ENCODE measurements around the gene SPECC1.
"Not testable (repeated sequence)": the region's sequence is repeated elsewhere in the genome, so short reads cannot be mapped to it uniquely, and the experiment has no call there.

Gene SPECC1

DNA sequence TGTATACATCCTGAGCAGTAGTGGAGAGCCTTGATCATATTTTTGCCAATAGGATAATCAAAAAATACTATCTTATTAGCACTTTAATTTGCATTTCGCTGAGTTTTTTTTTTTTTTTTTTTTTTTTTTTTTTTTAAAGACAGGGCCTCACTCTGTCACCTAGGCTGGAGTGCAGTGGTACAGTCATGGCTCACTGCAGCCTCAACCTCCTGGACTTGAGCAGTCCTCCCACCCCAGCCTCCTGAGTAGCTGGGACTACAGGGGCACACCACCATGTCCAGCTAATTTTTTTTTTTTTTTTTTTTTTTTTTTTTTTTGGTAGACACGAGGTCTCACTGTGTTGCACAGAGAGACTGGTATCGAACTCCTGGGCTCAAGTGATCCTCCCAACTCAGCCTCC lies 230.6 kb downstream of the SPECC1 start:
- DNase-seq (ENCODE audit: low spot score): not testable (repeated sequence)

DNA sequence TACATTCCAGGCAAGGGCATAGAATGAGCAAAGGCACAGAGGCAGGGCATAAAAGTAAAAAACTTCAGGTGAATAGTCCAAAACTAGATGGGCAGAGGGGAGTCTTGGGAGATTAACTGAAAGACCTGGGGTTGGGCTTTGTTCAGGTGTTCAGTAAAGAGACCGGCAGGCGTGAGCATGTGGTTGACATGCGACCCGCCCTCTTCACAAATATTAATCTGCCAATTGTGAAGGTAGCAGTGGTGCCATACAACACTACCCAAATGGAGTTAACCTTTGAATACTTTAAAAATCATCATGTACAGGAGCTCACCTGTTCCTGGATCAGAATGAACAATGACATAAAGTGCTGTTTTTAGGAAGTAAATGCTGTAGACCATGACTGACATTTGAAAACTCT lies 232.7 kb downstream of the SPECC1 start:
- no peak for DNase-seq (ENCODE audit: low spot score)

DNA sequence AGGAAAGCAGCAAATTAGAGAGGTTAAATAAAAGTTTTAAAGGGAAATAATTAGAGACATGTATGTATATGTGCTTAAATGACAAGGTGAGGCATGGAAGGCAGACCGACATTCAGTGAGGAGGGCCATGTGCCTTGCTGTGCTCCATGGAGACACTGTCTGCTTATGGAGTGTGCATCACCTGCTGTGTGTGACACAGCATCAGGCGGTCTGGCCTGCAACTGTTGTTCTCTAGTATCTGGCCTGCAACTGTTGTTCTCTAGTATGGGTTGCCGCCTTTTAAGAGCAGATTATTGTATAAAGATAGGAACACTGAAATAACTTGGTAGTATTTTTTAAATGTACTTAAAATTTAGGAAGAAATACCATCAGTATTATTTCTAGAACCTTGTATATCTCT lies 233.1 kb downstream of the SPECC1 start:
- no peak for DNase-seq (ENCODE audit: low spot score)

DNA sequence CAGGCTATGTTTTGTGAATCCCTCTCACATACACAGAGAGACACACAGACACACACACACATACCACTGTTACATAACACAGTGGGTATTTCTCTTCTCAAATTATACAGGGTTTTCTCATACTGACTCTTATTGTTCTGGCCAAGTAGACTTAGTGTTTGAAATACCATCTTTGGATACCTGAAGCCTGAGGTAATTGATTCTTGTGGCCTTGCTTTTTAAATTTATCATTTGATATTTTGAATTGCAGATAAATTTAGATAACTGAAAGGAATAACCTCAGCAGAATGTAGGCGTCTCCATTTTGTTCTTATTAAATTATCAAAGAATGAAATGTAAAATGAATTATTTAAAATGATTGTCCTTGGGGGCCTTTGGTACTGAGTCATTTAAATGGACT lies 234.4 kb downstream of the SPECC1 start:
- DNase-seq (ENCODE audit: low spot score): no peak

GRCh38 chr17:20244671-20245070 lies 235.5 kb downstream of the SPECC1 start:
- no peak for DNase-seq (ENCODE audit: low spot score)

- DNase-seq (ENCODE audit: low spot score): no peak
Measured at GRCh38 chr17:20246692-20247091, 237.5 kb downstream of the SPECC1 start.

DNA sequence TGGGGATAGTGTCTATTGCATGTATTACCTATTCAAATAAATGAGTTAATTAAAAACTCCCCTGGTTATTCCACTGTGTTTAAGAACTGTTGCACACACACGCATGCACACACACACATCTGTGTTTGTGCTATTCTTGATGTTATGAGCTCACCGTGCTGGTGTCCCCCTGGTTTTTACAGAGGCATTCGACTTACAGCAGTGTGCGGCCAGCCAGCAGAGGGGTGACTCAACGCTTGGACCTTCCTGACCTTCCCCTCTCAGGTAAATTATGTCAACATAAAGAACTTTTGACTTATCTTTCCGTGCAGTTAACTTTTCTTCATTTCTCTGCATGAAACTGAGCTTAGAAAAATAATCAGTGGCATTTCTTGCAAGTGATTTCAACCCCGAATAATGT lies 244.2 kb downstream of the SPECC1 start:
- no peak for DNase-seq (ENCODE audit: low spot score)

DNA sequence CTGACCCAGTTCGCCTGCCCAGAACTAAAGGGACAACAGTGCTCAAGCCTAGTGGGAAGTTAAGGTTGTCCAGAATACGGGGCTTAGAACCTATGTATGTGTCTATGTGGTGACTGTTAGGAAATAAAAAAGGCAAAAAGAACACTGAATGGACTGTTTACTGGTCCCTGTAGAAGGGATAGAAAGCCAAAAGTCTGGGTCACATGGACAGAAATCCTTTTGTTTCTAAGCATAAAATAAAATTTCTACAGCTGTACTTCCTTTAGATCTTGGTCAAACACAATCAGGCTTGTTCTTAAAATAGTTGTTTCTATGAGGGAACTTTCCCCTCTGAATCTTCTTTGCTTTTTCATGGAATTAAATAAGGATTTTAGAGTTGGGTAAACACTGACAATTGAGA lies 245.4 kb downstream of the SPECC1 start:
- DNase-seq (ENCODE audit: low spot score): no peak

DNA sequence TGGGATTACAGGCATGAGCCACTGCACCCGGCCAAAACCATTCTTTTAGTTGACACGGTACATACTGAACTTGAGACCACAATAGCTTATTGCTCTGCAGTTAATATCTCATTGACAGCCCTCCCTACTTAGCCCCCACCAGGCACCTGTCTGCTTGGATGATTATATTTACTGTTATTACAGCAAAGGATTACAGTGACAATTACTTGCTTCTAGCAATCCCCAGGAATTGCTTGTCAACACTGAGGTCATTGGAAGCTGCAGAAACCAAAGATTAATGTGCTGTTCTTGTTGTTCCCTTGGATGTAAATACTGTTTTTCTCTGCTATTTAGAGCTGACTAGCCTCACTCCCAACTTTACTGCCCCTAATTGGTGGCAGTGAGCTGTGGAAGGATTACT lies 247.0 kb downstream of the SPECC1 start:
- no peak for DNase-seq (ENCODE audit: low spot score)

GRCh38 chr17:20257008-20257407 lies 247.8 kb downstream of the SPECC1 start:
- no peak for DNase-seq (ENCODE audit: low spot score)

GRCh38 chr17:20257798-20258197 lies 248.6 kb downstream of the SPECC1 start:
- DNase-seq (ENCODE audit: low spot score): no peak

- no peak for DNase-seq (ENCODE audit: low spot score)
Measured at GRCh38 chr17:20259668-20260067, 250.5 kb downstream of the SPECC1 start.

- DNase-seq (ENCODE audit: low spot score): no peak
Measured at GRCh38 chr17:20260268-20260667, 251.1 kb downstream of the SPECC1 start.

DNA sequence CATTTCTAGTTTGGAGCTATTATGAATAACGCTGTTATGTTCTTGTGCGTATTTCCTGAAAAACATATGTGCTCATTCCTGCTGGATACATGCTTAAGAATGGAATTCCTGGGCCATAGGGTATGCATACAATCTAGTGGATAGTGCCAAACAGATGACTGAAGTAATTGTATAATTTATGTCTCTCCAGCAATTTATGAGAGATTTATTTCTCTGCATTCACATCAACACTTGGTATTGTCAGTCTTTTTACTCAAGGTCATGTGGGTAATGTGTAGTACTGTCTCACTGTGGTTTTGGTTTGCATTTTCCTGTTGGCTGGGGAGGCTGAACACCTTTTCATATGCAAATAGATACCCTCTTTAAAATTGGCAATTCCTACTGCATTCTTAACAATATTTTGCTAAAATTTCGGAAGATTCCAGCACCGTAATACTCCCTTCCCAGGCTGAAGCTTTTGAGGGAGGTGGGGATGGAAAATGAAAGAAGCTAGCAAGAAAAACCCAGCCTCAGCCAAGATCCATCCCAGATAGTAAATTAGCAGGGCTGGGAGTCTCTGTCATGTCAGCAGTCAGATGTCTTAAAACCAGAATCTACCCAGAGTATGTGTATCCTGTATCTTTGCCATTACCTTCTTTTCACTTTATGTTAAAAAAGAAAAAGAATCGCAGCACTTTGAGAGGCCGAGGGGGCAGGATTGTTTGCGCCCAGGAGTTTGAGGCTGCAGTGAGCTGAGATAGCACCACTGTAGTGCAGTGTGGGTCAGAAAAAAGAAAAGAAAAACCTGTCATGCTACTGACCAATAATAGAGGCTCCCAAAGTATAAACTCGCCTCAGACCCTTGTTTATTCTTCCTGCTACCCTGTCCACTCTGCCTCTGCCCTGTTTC lies 253.3 kb downstream of the SPECC1 start:
- no peak for DNase-seq (ENCODE audit: low spot score)

- not testable (repeated sequence) for DNase-seq (ENCODE audit: low spot score)
Measured at GRCh38 chr17:20263115-20263433, 253.9 kb downstream of the SPECC1 start.

DNA sequence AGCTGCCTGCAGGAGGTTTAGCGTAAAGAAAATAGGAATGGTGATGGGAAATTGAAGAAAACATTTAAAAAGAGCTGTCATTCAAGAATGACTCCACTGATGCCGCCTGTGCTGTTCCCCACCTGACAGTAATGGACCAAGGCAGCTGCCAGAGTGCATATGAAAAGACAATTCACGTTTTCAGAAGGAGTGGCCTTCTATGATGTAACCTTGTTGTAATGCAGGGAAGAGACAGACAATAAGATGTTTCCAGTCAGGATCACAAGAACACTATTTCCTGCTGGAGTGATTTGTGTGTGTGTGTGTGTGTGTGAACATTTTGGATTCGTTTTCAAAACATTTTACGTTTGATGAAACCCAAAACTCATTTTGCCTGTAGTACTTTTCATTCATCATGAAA lies 254.4 kb downstream of the SPECC1 start:
- DNase-seq (ENCODE audit: low spot score): no peak

DNA sequence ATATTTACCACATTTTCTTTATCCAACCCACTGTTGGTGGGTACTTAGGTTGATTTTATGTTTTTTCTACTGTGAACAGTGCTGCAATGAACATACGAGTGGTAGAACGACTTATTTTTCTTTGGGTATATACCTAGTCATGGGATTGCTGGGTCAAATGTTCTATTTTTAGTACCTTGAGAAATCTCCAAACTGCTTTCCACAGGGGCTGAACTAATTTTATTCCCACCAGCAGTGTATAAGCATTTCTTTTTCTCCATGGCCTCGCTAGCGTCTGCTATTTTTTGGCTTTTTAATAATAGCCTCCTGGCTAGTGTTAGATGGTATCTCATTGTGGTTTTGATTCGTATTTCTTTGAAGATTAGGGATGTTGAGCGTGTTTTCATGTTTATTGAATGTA lies 255.8 kb downstream of the SPECC1 start:
- no peak for DNase-seq (ENCODE audit: low spot score)

DNA sequence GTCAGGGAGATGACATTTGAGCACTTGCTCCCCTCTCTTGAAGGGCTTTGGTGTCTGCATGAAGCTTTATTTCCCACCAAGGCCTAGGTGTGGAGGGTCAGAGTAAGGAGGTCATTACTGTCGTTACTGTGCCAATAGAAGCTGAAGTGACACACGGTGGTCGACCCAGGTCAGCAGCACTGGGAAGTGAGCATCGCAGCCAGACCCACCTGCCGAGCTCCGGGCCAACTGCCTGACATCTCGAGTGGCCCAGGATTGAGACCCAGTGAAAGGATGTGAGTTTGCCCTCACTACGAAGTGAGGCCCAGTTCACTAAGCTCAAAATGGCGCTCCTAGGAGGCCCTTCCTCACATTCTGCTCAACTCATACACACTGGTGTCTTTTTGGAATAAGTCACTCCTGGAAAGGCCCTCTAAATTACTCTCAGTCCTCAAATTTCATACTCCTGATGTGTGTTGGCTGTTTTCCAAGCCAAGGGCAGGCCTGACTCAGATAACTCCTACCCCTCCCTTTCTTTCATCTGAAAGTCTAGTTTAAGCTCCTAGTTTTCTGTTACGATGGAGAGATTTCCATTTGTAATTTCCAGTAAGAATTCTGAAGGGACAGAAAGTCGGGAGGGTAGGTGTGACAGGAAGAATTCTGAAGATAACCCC lies 257.8 kb downstream of the SPECC1 start:
- no peak for DNase-seq (ENCODE audit: low spot score)

DNA sequence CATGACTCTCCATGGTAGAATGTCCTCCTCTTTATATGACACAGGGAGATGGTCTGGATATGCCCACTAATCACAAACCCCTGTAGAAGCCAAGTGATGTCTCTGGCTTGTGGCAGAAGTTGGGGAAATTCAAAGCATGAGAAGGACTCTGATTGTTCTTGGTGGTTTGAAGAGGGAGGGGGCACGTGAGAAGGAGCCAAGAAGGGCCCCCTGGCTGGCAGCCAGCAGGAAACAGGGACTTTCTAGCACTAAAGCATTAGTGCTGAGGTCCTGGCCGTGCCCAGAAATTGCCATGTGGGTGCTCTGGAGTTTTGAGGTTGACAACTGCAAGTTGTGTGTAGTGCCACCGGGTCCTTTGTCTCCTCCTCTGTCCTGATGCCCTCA lies 258.3 kb downstream of the SPECC1 start:
- DNase-seq (ENCODE audit: low spot score): no peak

GRCh38 chr17:20270369-20270768 lies 261.2 kb downstream of the SPECC1 start:
- no peak for DNase-seq (ENCODE audit: low spot score)

DNA sequence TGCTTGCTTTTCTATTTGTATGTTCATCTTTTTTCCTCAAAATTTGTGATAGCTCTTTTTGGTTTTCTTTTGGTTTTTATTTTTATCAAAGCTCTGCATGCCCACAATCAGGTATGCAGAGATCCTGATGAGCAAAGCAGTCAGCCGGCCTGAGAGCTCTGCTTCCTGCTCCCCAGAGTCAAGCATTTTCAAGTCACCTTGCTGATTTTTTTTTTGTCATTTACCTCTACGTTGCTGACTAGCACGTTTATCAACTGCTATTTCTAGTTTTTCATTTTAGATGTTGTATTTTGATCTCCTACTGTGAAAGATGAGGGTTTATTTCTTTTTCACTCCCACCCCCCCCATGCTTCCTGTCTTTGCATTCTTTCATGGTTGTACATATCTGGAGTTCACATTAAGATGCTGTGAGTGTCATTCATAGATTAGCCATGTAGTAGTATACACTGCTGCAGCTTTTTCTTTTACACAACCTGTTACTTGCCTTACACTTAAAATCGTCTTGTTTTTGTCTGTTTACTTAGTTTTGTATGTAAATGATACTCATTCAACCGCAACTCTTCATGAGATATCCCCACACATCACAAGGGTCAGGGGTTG lies 262.0 kb downstream of the SPECC1 start:
- DNase-seq (ENCODE audit: low spot score): no peak

GRCh38 chr17:20273741-20274500 lies 264.8 kb downstream of the SPECC1 start:
- DNase-seq (ENCODE audit: low spot score): no peak

DNA sequence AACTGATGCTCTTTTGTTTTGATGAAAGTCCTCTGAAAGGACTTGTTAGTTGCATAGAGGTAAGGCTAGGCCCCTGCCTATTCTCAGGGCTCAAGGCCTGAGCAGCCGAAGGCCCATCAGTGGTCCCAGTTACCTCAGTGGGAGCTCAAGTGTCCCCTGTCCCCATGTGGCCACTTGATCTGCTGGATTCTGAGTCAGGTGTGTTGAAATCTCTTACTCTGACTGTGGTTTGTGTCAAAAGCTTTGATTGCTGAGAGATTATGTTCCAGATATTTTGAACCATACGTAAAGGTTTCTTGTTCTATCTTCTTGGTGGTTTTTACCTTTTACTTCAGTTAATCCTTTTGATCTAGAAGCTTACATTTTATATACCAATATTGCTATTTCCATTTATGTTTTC lies 266.5 kb downstream of the SPECC1 start:
- no peak for DNase-seq (ENCODE audit: low spot score)

All from germinal center (tissue), 1 donor.